ENCODE data around the gene EFL1.

The EFL1 gene

GRCh38 chr15:82117296-82117695, 145.2 kb downstream of the EFL1 start:
- no peak for DNase-seq

- no peak for DNase-seq
These were observed 147.9 kb downstream of the EFL1 start for GRCh38 chr15:82114660-82115059.

GRCh38 chr15:82113106-82113715, 149.3 kb downstream of the EFL1 start:
- DNase-seq, result no peak

- DNase-seq, result no peak
These were observed 150.6 kb downstream of the EFL1 start for GRCh38 chr15:82111918-82112317.

GRCh38 chr15:82110144-82110543, 152.4 kb downstream of the EFL1 start:
- DNase-seq, result no peak

- no peak for DNase-seq
These were observed 153.9 kb downstream of the EFL1 start for GRCh38 chr15:82108489-82109078.

GRCh38 chr15:82106679-82107078, 155.9 kb downstream of the EFL1 start:
- DNase-seq, result no peak

GRCh38 chr15:82105451-82106215, 156.9 kb downstream of the EFL1 start:
- no peak for DNase-seq

- no peak for DNase-seq
These were observed 159.1 kb downstream of the EFL1 start for GRCh38 chr15:82103468-82103867.

- DNase-seq, result no peak
These were observed 162.2 kb downstream of the EFL1 start for GRCh38 chr15:82100111-82100929.

- no peak for DNase-seq
These were observed 163.9 kb downstream of the EFL1 start for GRCh38 chr15:82098674-82099073.

- no peak for DNase-seq
These were observed 166.7 kb downstream of the EFL1 start for GRCh38 chr15:82095803-82096202.

GRCh38 chr15:82093774-82094211, 168.7 kb downstream of the EFL1 start:
- DNase-seq, result no peak

GRCh38 chr15:82093325-82093724, 169.2 kb downstream of the EFL1 start:
- no peak for DNase-seq

- no peak for DNase-seq
These were observed 170.8 kb downstream of the EFL1 start for GRCh38 chr15:82091636-82092140.

- no peak for DNase-seq
These were observed 176.1 kb downstream of the EFL1 start for GRCh38 chr15:82086243-82086995.

GRCh38 chr15:82081914-82082762, 180.4 kb downstream of the EFL1 start:
- no peak for DNase-seq

- DNase-seq, result no peak
These were observed 181.8 kb downstream of the EFL1 start for GRCh38 chr15:82080774-82081173.
